HG03045 (cell line): ENCODE data around the gene TARP.

Source experiments
- ATAC-seq: cut with Tn5 transposase; IDR thresholded peaks from one replicate; pipeline ENCODE4 v1.9.1; 2021; ENCODE audit warnings: mild to moderate bottlenecking, moderate library complexity; ENCODE audit not compliant: unreplicated experiment

TARP gene

DNA sequence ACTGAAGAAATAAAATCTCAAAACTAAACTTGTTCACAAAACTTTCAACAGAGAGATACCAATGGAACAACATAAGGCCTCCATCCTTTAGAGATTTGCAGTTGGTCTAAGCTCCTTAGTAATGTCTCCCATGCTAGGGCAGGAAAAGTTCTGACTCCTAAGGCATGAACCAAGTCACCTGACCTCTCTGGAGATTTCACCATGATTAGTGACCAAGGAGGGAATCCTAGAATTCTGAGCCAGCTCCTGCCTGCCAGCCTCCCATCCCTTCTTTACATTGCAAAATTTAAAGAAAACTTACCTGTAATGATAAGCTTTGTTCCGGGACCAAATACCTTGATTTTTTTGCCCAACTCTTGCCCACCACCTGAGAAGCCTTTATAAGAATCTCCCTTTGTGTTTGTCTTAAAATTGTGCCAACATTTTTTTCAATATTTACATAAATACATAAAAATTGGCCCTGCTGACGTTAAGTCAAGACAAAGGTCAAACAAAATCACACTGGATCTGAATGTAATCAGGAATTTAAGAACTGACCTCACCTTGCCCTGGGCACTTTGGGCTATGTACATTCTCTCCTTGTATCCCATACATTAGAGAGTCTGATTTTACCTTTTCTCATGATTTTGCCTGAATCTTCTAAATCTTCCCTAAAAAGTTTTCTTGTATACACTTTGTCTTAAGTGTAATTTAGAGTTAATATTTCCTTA is at the start of gene TARP:
Gene TARP (minus strand): TSS at position 351 of the 710 bp plus-strand sequence.
- no peak for ATAC-seq

DNA sequence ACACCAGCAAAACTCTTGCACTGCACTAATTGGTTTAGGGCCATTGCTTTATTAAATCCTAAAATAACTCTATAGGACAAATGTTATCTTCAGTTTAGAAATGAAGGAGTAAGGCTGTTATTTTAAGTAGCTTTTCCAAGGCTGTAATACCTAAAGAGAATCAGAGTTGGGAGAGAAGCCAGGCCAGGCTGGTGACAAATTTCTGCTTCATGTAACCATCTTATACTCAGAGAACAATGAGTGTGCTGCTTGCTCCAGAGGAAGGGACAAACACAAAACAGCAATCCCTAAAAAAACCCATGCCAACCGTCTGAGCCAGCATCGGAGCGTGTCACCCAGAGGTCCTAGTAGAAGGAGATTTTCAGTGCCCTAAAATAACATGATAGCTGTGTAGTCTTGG is 49.7 kb upstream of the TARP start:
- no peak for ATAC-seq

DNA sequence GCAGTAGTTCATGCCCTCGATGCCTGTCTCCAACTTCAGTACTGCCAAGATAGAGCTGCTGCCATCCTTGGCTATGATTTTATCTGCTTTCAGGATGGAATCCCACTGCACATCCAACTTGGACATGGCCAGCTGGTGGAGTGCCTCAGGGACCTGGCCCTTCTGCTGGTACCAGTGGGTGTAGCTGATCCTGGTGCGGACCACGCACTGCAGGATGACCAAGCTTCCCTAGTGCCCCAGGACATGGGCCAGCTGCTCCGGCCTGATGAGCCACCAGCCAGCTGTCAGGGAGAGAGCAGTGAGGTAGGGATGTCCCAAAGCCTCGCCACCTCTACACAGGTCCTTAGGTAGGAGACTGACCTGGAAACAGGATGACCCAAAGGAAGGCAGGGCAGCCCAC is 49.0 kb upstream of the TARP start:
- ATAC-seq, result no peak

DNA sequence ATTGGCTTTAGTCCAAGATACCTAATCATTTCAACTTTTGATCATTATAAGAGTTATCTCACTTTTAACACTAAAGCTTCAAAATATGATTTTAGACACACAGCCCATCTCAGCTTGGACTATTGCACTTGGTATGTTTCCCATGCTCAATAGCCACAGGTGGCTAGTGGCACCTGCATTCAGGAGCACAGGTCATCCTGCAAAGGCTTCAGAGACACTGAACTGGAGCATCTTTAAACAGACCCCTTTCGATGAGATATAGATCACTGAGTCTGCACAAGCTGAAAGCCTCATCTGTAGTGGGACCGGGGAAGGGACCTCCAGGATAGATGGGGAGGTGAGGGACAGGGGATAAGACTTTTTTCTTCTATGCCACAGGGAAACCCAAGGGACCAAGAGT is 48.5 kb upstream of the TARP start:
- ATAC-seq, result no peak

DNA sequence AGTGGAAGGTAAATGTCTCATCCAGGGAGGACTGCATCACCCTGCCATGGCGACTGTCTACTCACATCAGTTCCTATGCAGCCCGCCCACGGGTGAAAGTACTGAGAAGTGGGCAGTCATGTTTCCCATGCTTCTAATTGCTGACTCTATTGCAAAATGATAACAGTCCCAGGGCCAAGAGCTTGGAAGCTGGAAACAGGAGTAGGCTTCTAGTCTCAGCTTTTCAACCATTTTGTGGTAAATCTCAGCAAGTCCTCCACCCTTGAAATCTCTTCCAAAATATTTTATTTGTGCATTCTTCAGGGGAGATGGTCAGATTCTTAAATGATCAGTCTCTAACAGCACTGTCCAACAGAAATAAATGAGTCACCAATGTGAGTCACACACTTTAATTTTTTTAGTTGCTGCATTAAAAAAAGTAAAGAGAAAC is 48.1 kb upstream of the TARP start:
- no peak for ATAC-seq

DNA sequence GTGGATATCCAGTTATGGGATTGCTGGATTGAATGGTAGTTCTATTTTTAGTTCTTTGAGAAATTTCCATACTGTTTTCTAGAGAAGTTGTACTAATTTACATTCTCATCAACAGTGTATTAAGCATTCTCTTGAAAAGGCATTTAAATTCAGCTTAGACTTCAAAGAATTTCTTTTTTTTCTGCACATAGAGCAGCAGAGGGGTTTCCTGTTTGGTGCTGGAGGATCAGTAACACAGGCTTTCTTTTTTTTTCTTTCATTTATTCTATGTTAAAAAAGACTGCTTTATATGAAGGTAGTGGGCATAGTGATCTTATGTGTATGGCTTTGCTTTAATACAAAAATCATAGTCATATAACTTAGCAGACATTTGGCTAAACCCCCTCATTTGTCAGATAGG is 47.6 kb upstream of the TARP start:
- no peak for ATAC-seq

DNA sequence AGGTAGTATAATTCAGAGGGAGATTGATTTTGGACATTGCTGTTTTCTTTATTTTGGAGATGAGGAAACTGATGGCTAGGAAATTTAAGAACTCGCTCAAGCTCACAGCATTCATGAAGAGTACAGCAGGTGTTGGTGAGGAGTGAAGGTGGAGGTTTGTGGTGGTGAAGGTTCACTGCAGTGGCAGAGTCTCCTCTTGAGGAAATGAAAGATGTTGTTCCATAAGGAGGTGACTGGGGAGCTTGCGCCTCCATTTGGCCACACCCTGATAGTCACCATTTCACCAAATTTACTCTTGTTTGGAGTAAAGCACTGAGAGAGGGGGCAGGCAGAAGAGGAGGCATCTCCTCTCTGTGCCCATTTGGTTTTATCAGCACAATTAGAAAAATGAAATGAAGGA is 46.4 kb upstream of the TARP start:
- no peak for ATAC-seq

DNA sequence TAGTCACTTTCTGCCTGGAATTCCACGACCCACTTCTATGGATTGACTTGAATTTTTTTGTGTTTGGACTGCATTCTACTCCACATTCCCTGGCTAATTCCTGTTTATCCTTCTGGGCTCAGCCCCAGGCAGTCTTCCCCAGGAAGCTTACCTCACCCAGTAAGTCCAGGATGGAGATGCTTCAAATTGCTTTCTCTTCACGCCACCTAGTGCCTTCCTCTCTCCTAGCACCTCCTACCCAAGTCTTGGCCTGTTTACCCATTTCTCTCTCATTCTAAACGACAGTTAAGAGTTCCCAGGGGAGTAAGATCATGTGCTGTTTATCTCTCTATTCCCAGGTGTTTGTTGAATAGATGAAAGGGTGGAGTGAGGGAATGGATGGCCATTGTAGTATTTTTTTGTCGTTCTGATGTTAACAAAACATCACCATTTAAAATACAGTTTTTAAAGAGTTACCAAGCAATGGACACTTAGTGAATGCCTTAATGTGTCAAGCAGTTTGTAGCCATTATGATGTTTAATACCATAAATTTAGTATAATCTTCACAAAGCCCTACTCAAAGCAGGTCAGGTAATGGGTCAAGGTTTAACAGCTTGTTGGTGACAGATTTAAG is 45.5 kb upstream of the TARP start:
- ATAC-seq, result peak; percentile 53

DNA sequence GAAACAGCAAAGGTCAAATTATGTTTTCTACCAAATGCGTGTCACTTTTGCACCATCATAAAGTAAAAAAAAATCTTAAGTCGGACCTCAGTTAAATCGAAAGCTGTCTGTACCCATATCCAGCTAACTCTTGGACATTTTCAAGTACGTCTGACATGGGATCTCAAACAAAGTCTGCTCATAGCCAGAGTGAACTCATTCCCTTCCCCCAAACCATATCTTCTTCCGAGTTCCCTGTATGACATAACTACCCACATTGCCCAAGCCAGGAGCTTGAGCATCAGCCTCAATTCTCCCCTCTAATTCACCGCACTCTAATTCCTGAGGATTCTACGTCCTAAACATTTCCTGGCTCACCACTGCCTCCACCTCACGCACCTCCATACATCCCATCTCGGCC is 44.8 kb upstream of the TARP start:
- no peak for ATAC-seq

DNA sequence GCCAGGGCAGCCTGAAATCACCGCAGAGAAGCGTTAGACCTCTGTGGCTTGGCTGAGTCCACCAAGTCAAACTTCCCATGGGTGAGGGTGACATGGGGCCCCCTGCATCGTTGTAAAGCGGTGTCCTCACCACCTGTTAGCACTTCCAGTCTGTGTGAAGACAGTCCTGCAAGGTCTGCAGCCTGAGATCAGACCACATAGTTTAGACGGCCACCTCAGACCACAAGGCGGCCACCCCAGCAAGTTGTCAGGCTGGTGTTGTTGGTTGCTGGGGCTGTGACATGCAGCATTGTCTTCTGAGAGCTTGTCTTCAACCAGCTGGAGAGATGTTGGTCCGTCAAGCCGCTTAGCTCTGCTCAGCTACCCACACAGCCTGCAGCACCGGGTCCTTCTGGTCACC is 44.1 kb upstream of the TARP start:
- ATAC-seq, result no peak

DNA sequence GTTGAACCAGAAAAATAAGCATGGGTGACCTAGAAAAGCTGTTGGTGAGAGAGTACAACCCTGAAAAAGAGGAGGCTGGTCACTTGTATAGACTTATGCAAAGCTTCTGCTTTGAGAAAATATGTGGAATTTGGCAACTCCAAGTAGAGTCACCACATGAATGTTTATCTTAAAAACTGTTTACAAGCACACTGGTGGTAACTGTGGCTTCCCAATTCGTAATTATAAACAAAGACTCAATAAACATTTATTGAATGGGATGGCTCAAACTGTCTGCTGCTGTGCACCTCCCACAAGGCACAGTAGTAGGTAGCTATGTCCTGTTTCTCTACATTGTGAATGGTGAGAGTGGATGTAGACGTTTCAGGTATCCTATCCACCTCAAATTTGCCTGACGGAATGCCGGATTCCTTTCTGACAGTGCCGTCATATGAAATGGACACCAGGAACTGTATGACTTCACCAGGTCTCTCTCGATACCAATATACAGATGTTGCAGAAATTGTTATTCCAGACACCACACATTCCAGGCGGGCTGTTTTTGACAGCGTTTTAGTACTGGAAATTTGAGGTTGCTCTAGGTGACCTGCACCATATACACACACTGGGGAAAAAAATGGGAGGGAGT is 43.4 kb upstream of the TARP start:
- no peak for ATAC-seq

DNA sequence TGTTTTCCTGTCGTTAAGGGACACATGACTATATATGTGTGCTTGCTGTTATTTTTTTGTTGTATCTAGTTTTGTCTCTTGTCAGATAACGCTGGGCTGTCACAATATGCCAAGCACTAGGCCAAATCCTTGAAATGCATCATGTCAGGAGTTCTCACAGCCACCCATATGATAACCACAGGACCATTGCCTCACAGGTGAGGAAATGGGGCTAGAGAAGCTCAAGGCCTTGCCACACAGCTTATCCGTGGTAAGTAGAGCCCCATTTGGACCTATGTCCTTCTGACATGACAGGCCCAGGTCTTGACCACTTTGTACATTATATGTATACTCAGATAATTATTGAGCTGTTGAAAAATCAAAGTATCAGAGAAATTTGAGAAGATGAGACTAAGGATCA is 42.0 kb upstream of the TARP start:
- no peak for ATAC-seq

DNA sequence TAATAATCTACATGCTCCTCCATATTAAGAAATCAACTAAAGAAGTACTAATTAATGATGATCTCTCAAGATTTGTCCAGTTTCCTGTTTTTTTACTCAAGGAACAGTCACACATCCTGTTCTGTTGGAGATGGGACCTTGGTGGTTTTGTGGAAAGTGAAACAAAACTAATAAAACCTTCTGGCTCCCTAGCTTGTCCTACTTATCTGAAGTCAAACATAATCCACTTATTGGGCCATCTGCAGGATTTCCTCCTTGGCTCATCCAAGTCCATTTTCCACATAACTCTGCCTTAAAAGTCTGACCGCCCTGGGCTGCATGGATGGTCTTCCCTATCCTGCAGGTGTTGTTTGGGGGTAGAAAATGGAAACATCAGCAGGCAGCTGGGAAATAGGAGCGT is 39.4 kb upstream of the TARP start:
- ATAC-seq, result no peak

DNA sequence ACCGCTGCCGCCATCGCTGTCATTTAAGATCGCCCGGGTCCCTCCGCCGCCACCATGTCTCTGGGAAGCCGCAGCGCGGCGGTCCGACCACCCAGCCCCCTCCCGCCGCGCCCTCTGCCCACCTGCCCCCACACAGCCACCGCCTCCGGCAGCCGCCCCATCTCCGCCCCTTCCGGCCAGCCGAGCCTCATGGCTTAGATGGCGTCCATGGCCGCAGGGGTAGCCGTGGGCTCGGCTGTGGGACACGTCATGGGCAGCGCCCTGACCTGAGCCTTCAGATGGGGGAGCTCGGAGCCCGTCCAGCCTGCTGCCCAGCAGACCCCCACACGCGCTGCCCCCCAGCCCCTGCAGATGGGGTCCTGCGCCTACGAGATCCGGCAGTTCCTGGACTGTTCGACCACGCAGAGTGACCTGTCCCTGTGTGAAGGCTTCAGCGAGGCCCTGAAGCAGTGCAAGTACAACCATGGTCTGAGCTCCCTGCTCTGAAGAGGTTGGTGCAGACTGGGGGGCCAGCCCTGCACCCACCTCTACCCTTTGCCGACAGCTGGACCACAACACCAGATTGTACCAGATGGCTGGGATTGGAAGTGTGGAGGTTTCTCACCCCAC is 38.0 kb upstream of the TARP start:
- ATAC-seq, result peak; percentile 80

DNA sequence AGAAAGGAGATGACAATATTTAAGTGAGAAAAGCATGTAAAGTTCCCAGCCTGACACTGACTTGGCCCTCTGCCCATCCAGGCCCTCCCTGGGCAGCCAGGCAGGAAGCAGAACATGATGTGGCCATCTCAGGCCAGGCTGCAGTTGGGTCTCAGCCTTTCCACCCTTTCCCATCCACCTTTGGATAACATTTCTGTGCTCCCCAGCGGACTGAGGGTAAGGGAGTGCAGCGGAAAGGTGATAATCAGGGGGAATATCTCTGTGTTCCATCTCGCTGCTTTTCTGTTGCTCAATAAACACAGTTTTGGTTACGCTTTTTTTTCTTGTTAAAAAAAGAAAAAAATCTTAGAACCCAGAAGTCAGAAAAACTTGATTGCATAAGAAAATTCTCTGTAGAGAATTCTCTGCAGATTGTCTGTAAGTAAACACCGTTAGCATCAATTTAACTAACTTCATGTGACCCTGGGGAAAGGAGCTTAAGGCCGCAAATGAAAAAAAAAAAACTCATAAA is 37.2 kb upstream of the TARP start:
- no peak for ATAC-seq

DNA sequence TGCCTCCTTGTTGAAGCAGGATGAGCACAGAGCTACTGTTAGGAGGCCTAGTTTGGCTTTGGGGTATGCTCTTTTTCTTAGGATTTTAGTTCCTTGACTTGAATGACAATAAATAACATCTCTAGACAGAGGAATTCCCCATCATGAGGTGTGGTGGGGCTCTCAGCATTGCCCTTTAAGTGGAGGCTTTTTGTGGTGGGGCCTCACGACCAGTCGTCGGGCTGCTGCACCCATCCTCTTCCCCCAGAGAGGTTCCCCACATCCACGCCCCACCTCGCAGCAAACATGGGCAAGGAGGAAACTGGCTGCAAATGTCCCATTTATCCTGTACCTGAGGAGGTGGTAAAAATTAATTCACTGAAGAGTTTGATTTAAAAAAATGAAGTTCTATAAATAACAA is 36.1 kb upstream of the TARP start:
- ATAC-seq, result no peak

DNA sequence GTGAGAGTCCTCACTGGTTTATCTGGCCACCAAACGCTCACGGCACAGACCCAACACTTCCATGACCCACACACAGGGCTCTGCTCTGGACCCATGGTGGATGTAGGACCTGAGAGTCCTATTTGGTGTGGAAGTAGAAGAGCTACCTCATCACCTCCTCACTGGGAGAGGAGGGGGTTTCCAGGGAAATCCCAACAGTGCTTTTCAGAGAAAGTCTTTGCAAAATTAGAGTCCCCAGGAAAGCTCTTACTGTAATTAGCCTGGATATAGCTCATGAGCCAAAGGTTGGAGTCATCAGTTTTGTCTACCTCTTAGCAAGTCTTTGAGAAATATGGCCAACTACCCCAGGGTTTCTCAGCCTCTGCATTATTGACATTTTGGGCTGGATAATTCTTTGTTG is 34.7 kb upstream of the TARP start:
- no peak for ATAC-seq

DNA sequence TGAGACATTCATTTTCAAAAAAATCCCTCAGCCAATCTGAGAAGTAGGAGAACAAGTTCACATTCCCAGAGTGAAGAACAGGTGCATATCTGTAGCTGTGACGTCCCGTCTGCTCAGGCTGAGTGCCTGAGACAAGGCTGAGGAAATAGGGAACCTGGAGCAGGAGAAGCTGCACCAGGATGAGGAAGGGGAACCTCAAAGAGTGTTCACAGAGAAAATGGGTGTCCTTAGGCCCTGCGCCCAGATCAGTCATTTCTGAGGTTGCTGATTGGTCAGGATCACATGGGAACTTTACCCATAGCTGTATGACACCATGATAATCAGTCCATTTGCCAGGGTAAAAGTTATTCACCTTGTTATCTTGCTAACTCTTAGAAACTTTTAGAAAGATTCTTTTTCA is 34.2 kb upstream of the TARP start:
- ATAC-seq, result no peak

DNA sequence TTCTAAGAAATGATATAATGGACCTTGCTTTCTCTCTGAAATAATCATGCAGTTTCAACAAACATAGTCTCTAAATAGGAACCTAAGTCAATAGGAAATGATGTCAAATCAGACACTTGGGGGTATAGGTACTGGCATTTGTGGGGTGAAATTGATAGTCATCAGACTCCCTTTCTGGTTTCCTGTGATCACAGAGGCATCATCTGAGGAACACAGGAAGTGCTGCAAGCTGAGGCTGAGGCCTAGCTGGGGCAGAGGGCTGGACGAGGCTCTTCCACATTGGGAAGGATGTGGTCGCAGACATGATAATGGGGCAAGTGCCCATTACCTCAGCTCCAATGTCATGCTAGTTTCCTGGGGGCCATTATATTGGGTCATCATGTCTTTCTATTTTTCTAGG is 33.5 kb upstream of the TARP start:
- ATAC-seq, result no peak

DNA sequence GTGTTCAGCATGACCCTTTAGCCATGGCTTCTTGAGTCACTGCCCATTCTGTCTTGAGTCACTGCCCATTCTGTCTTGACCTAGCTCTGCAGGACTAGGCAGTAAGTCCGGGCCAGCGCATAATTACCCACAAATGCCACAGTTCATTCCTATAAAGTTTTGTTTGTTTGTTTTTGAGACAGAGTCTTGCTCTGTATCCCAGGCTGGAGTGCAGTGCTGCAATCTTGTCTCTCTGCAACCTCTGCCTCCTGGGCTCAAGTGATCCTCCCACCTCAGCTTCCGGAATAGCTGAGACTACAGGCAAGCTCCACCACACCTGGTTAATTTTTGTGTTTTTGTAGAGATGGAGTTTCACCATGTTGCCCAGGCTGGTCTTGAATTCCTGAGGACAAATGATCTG is 32.7 kb upstream of the TARP start:
- ATAC-seq, result no peak

DNA sequence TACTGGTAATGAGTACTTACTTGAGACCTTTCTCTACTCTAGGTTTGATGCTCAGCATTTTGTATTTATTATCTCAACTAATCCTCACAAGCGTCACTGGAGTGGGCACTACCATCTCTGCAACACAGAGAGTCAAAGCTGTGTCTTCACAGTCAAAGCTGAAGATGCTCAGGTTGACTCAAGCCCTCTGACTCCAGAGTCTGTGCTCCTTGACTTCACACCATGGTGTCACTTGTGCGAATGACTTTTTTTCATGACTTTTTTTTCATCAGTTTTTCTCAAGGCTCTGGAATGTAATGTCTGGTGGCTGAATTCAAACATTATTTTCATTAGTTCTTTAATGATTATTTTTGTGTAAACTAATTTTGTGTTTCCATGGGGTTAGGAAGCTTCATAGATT is 30.4 kb upstream of the TARP start:
- ATAC-seq, result no peak

DNA sequence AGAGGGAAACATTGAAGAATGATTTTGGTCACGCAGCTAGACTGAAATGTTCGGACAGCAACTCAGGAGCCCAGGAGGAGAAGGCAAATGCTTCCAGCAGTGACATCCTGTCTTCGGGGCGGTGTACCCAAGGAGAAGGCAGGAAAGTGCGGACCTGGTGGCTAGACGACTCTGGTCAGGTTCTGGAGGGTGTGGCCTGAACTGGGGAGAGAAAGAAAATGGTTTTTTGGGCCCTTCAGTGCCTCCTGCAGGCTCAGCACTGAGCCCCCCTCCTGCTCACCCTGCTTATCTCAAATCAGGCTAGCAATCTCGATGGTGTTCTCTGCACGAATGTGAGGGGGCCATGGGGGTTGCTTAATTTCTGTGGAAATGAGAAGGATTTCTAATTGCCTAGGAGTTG is 26.7 kb upstream of the TARP start:
- ATAC-seq, result no peak
